ENCODE data around the gene ABCC3. TPM values are rescaled to one million over a fixed set of nuclear protein-coding genes. Genes with fewer than 3 reads are reported as not detected.
A peak's percentile ranks its signal among the peaks of the same experiment; 100 is the strongest.

ABCC3 gene
- total RNA-seq, 3 donors from 2014 or later: 166 to 453 (median 211) TPM

GRCh38 chr17:50668838-50669581 lies 34.3 kb downstream of the ABCC3 start:
- Histone ChIP-seq H3K4me1 (ENCODE audit: low read depth) (no peaks in the 10 kb centered on the region), H3K4me3 (no peak overlapping the region), H3K36me3 (ENCODE audit: low read depth) (no peaks in the 10 kb centered on the region), H3K9me3 (no peaks in the 10 kb centered on the region)
- DNase-seq: peak in 1 of 3 donors; percentile 25
- no peak for ATAC-seq
- TF ChIP-seq, protein P1, sequence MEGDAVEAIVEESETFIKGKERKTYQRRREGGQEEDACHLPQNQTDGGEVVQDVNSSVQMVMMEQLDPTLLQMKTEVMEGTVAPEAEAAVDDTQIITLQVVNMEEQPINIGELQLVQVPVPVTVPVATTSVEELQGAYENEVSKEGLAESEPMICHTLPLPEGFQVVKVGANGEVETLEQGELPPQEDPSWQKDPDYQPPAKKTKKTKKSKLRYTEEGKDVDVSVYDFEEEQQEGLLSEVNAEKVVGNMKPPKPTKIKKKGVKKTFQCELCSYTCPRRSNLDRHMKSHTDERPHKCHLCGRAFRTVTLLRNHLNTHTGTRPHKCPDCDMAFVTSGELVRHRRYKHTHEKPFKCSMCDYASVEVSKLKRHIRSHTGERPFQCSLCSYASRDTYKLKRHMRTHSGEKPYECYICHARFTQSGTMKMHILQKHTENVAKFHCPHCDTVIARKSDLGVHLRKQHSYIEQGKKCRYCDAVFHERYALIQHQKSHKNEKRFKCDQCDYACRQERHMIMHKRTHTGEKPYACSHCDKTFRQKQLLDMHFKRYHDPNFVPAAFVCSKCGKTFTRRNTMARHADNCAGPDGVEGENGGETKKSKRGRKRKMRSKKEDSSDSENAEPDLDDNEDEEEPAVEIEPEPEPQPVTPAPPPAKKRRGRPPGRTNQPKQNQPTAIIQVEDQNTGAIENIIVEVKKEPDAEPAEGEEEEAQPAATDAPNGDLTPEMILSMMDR (IDR thresholded peaks at IDR 0.05): no peak
- intact Hi-C loops (cut with DNase I, micrococcal nuclease): no loop called here

GRCh38 chr17:50672071-50672470 lies 37.4 kb downstream of the ABCC3 start:
- TF ChIP-seq, protein P1 (IDR thresholded peaks at IDR 0.05): no peak
- peaks cover 19% of the 10 kb centered on the region for H3K4me1 ChIP-seq (ENCODE audit: low read depth)
- intact Hi-C loops (cut with DNase I, micrococcal nuclease): no loop called here
- no peaks in the 10 kb centered on the region for H3K9me3 ChIP-seq
- H3K4me3 ChIP-seq: no peak overlapping the region
- H3K36me3 ChIP-seq (ENCODE audit: low read depth): no peaks in the 10 kb centered on the region
- DNase-seq: no peak
- ATAC-seq: no peak

GRCh38 chr17:50672831-50673551 lies 38.3 kb downstream of the ABCC3 start:
- peaks cover 19% of the 10 kb centered on the region for H3K4me1 ChIP-seq (ENCODE audit: low read depth)
- no peaks in the 10 kb centered on the region for H3K9me3 ChIP-seq
- intact Hi-C loops (cut with DNase I, micrococcal nuclease): no loop called here
- no peaks in the 10 kb centered on the region for H3K36me3 ChIP-seq (ENCODE audit: low read depth)
- no peak for ATAC-seq
- TF ChIP-seq, protein P1 (IDR thresholded peaks at IDR 0.05): no peak
- no peak overlapping the region for H3K4me3 ChIP-seq
- DNase-seq: peak in 1 of 3 donors; percentile 27

DNA sequence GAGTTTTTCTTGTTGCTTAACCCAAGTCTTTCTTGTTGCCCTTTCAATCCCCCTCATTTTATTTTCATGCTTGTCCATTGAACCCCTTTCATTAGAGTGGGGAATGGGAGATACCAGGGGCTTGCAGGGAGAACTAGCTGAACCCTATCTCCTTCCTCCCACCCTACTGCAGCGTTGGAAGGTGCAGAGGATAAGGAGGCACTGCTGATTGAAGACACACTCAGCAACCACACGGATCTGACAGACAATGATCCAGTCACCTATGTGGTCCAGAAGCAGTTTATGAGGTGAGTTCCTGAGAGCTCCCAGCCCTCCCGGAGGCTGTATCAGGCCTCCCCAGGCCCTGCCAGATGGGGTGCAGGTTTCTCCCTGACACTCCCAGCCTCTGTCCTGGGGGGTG lies 40.5 kb downstream of the ABCC3 start:
- H3K4me1 ChIP-seq (ENCODE audit: low read depth): peaks cover 19% of the 10 kb centered on the region
- TF ChIP-seq, protein P1 (IDR thresholded peaks at IDR 0.05): no peak
- DNase-seq: no peak
- intact Hi-C loops (cut with DNase I, micrococcal nuclease): no loop called here
- no peak overlapping the region for H3K4me3 ChIP-seq
- no peaks in the 10 kb centered on the region for H3K36me3 ChIP-seq (ENCODE audit: low read depth)
- ATAC-seq: peak; percentile 35
- no peaks in the 10 kb centered on the region for H3K9me3 ChIP-seq

DNA sequence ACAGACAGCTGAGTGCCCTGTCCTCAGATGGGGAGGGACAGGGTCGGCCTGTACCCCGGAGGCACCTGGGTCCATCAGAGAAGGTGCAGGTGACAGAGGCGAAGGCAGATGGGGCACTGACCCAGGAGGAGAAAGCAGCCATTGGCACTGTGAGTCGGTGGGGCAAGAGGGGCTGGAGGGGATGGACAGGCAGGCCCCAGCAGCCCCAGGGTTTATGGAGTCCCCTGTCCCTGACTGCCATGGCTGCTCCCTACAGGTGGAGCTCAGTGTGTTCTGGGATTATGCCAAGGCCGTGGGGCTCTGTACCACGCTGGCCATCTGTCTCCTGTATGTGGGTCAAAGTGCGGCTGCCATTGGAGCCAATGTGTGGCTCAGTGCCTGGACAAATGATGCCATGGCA lies 40.9 kb downstream of the ABCC3 start:
- H3K4me1 ChIP-seq (ENCODE audit: low read depth): peaks cover 19% of the 10 kb centered on the region
- DNase-seq (peak; percentile 76 to 84 (median 84)), ATAC-seq (peak; percentile 87)
- no peaks in the 10 kb centered on the region for H3K36me3 ChIP-seq (ENCODE audit: low read depth)
- H3K4me3 ChIP-seq: no peak overlapping the region
- intact Hi-C loops (cut with DNase I, micrococcal nuclease): no loop called here
- H3K9me3 ChIP-seq: no peaks in the 10 kb centered on the region
- TF ChIP-seq, protein P1 (IDR thresholded peaks at IDR 0.05): no peak

Data from mucosa of descending colon (tissue), 3 donors.